Osteoblast (primary cell): ENCODE measurements around the gene RSPH3. TPM values are rescaled to one million over a fixed set of nuclear protein-coding genes. Genes with fewer than 3 reads are reported as not detected.

Source experiments
- DNase-seq: peaks from one replicate; pipeline ENCODE4 v3.0.0; 2011; ENCODE audit warnings: low spot score, mixed read lengths; ENCODE audit not compliant: insufficient read length; ENCODE audit errors: missing footprints
- H2AFZ ChIP-seq: 2 replicates; pipeline ENCODE4 v1.6.0; 2011; ENCODE audit warnings: mild to moderate bottlenecking, low read length
- H3K27ac ChIP-seq: 2 replicates; pipeline ENCODE4 v1.5.1; 2011; ENCODE audit warnings: mild to moderate bottlenecking, low read depth, low read length, moderate library complexity
- H3K27me3 ChIP-seq: 2 replicates; pipeline ENCODE4 v1.6.0; 2012; ENCODE audit warnings: mild to moderate bottlenecking, control low read depth, inconsistent platforms, low read length, moderate library complexity; ENCODE audit not compliant: insufficient read depth
- H3K36me3 ChIP-seq: 2 replicates; pipeline ENCODE4 v1.5.1; 2011; ENCODE audit warnings: mild to moderate bottlenecking, low read length, control low read depth, moderate library complexity; ENCODE audit not compliant: insufficient read depth
- H3K4me1 ChIP-seq: 2 replicates; pipeline ENCODE4 v1.5.1; 2011; ENCODE audit warnings: mild to moderate bottlenecking, low read length, control low read depth, moderate library complexity; ENCODE audit not compliant: insufficient read depth
- H3K4me2 ChIP-seq: 2 replicates; pipeline ENCODE4 v1.6.0; 2011; ENCODE audit warnings: mild to moderate bottlenecking, low read length; ENCODE audit not compliant: insufficient read depth
- H3K4me3 ChIP-seq: fragments of 200-600 bp; sonication (generic); 3 replicates; pipeline ENCODE4 v1.5.1; 2012; ENCODE audit warnings: mild to moderate bottlenecking, low read length, inconsistent platforms; ENCODE audit not compliant: insufficient read depth
- H3K79me2 ChIP-seq: 2 replicates; pipeline ENCODE4 v1.6.0; 2012; ENCODE audit warnings: mild to moderate bottlenecking, low read length, control low read depth, inconsistent platforms; ENCODE audit not compliant: insufficient read depth
- H3K9me3 ChIP-seq: 2 replicates; pipeline ENCODE4 v1.5.1; 2011; ENCODE audit warnings: low read depth, low read length, control low read depth
- H4K20me1 ChIP-seq: 2 replicates; pipeline ENCODE4 v1.6.0; 2012; ENCODE audit warnings: mild to moderate bottlenecking, low read length, control low read depth; ENCODE audit not compliant: insufficient read depth
- total RNA-seq: library from RNA; depleted of rRNA; stranded (reverse); fragments of >200 nt; gene quantifications from 2 replicates; pipeline ENCODE4 v1.2.3, GENCODE V29; 2012
- TF ChIP-seq, protein P1 (sequence below): IDR thresholded peaks from 2 replicates; pipeline ENCODE4 v1.5.1; 2011; ENCODE audit warnings: mild to moderate bottlenecking, low read depth, low read length, moderate library complexity; ENCODE audit errors: extremely low read depth

RSPH3 gene
- total RNA-seq, 1 donor, result 8.3 TPM

DNA sequence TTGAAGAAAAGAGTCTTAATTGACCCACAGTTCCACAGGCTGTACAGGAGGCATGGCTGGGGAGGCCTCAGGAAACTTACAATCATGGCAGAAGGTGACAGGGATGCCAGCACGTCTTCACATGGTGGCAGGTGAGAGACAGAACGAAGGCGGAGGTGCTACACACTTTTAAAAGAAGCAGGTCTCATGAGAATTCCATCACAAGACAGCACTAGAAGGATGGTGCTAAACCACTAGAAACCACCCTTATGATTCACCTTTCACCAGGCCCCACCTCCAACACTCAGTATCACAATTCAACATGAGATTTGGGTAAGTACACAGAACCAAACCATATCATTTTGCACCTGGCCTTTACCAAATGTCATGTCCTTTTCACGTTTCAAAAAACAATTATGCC, 23.9 kb upstream of the RSPH3 start:
- Histone ChIP-seq H3K9me3 (no peaks in the 10 kb centered on the region), H3K27ac (no peak overlapping the region), H3K36me3 (no peaks in the 10 kb centered on the region), H3K4me2 (no peak overlapping the region), H3K79me2 (no peaks in the 10 kb centered on the region), H2AFZ (no peak overlapping the region), H3K4me3 (no peak overlapping the region), H3K27me3 (no peaks in the 10 kb centered on the region), H3K4me1 (no peaks in the 10 kb centered on the region), H4K20me1 (no peaks in the 10 kb centered on the region)
- TF ChIP-seq, protein P1, sequence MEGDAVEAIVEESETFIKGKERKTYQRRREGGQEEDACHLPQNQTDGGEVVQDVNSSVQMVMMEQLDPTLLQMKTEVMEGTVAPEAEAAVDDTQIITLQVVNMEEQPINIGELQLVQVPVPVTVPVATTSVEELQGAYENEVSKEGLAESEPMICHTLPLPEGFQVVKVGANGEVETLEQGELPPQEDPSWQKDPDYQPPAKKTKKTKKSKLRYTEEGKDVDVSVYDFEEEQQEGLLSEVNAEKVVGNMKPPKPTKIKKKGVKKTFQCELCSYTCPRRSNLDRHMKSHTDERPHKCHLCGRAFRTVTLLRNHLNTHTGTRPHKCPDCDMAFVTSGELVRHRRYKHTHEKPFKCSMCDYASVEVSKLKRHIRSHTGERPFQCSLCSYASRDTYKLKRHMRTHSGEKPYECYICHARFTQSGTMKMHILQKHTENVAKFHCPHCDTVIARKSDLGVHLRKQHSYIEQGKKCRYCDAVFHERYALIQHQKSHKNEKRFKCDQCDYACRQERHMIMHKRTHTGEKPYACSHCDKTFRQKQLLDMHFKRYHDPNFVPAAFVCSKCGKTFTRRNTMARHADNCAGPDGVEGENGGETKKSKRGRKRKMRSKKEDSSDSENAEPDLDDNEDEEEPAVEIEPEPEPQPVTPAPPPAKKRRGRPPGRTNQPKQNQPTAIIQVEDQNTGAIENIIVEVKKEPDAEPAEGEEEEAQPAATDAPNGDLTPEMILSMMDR, result no peak
- DNase-seq, result no peak

DNA sequence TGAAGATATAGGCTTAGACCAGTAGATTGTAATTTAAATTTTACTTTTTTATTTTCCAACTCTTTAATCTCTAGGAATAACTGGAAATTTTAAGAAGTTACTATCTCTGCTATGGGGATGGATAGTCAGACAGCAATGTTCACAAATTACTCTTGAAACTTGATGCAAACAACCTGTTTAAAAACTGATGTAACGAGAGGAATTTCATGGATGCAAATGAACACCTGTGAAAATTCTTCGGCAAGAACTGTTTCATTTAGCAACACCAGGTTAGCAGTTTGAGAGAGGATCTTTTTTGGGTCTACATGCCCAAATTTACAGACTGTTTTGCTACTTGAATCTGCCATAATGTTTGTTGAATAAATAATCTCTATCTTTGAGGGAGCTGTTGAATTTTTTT, 20.0 kb upstream of the RSPH3 start:
- Histone ChIP-seq H3K9me3 (no peaks in the 10 kb centered on the region), H3K4me1 (no peaks in the 10 kb centered on the region), H3K27ac (no peak overlapping the region), H3K4me3 (no peak overlapping the region), H3K27me3 (no peaks in the 10 kb centered on the region), H3K36me3 (no peaks in the 10 kb centered on the region), H4K20me1 (no peaks in the 10 kb centered on the region), H2AFZ (no peak overlapping the region), H3K79me2 (no peaks in the 10 kb centered on the region), H3K4me2 (no peak overlapping the region)
- no peak for DNase-seq
- TF ChIP-seq, protein P1, result no peak

DNA sequence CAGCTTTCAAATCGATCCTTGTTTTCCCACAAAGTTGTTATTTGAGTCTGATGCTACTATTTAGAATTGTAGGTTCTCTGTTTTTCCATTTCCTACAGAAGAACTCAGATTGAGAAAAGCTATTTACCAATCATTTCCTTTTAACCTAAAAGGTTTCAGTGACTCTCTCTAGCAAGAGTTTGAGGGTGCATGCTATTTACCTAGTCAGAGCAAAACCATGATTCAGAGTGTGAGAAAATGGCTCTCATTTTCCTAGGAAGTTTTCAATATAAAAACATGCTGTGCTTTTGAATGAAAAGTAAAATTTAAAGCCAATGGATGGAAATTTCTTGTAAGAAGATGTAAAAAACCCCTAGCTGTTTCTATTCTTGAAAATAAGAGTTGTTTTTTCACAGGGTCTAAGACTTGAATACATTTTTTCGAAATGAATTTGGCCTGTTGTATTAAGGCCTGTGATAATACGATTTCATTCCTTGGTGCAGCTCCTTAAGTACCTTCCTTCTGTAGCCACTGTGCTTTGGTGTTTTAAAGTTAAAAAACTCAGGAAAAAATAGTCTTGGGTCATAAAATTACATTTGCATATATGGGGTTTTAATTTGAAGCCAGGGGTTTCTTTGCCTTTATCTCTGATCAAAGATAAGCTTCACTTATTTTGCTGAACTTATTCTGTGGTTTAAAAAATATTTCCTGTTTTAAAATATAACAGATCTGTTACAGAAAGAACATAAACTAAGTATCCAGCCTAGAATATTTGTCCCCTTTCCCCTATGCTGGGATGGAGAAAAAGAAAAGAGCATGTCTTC, 18.0 kb upstream of the RSPH3 start:
- Histone ChIP-seq H3K4me2 (no peak overlapping the region), H3K4me1 (no peaks in the 10 kb centered on the region), H3K27me3 (no peaks in the 10 kb centered on the region), H3K27ac (no peak overlapping the region), H2AFZ (no peak overlapping the region), H3K9me3 (no peaks in the 10 kb centered on the region), H4K20me1 (no peaks in the 10 kb centered on the region), H3K4me3 (no peak overlapping the region), H3K79me2 (no peaks in the 10 kb centered on the region), H3K36me3 (no peaks in the 10 kb centered on the region)
- TF ChIP-seq, protein P1, result no peak
- no peak for DNase-seq

DNA sequence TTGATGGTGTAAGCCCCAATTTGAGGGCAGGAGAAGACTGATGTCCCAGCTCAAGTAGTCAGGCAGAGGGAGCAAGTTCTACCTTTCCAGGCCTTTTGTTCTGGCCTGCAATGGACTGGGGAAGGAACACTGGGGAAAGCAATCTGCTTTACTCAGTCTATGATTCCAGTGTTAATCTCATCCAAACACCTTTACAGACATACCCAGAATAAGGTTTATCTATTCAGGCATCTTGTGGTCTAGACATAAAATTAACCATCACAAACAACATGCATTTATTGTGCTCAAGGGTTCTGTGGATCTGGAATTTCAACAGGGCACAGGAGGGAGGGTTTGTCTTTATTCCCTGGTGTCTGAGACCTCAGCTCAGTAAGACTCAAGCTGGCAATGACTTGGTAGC, 14.4 kb upstream of the RSPH3 start:
- H3K79me2 ChIP-seq, result no peaks in the 10 kb centered on the region
- no peaks in the 10 kb centered on the region for H3K36me3 ChIP-seq
- no peaks in the 10 kb centered on the region for H3K4me1 ChIP-seq
- no peak overlapping the region for H2AFZ ChIP-seq
- H4K20me1 ChIP-seq, result no peaks in the 10 kb centered on the region
- H3K4me2 ChIP-seq, result no peak overlapping the region
- no peak overlapping the region for H3K4me3 ChIP-seq
- H3K9me3 ChIP-seq, result no peaks in the 10 kb centered on the region
- no peak for DNase-seq
- TF ChIP-seq, protein P1, result no peak
- no peak overlapping the region for H3K27ac ChIP-seq
- H3K27me3 ChIP-seq, result no peaks in the 10 kb centered on the region
